ENCODE results near the gene MIR17HG.
"Not testable (repeated sequence)": the region's sequence is repeated elsewhere in the genome, so short reads cannot be mapped to it uniquely, and the experiment has no call there.

The MIR17HG gene

DNA sequence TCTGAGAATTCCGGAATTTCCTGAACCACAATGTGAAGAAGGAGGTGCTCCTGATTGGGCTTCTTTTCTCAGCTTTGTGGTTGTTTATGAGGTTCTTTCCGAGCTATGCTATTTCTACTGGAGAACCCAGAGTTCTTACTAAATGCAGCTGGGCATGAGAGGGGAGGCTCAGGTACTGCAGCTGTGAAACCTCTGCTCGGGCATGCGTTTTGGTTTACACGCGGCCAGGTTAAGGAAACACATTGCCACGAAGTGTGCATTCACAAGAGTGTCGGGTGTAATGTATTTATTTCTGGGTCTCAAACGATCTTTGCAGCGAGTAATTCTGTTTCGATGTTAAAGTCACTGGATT is 661 bp upstream of the MIR17HG start:
- DNase-seq (ENCODE audit: low read depth in 3 of 3, low spot score in 1 of 3): peak in 1 of 3 donors; percentile 1

DNA sequence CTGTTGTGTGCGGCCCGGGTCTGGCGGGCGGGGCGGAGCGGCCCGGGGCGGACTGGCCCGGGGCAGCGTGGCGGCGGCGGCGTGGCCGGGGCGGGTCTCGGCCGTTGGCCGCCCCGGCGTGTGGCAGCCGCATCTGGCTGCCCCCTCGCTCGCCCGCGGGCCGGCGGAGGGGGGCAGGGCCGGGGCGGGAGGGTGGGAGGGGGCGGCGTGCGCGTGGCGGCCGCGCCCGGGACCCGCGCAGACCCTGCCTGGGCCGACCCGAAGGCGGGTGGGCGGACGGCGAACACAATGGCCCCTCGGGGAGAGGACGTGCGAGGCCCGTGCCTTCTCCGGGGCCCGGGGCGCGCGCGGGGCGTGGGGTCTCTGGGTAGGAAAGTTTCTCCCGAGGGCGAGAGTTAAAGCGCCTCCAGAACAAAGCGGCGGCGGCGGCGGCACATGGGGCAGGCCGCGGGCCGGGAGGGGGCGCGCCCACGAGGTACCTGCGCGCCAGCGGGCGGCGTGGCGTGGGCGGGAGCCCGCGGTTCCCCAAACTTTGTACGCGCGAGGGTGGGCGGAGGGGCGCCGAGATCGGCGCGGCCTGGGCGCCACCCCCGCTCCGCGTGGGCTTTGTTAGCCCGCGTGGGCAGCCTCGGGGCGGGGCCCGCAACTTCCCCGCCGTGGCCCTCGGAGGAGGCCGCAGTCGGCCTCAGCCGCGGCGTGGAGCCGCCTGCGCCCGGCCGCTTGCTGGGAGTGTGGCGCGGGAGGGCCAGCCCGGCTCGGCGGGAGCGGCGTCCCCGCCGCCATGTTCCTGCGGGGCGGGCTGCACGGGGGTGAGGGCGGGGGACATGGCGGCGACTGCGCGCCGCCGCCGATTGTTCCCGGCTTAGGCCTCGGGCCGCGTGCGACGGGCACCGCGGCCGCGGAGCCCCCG is 764 bp downstream of the MIR17HG start:
- DNase-seq (ENCODE audit: low read depth in 3 of 3, low spot score in 1 of 3): peak; percentile 23 to 73 (median 58)

DNA sequence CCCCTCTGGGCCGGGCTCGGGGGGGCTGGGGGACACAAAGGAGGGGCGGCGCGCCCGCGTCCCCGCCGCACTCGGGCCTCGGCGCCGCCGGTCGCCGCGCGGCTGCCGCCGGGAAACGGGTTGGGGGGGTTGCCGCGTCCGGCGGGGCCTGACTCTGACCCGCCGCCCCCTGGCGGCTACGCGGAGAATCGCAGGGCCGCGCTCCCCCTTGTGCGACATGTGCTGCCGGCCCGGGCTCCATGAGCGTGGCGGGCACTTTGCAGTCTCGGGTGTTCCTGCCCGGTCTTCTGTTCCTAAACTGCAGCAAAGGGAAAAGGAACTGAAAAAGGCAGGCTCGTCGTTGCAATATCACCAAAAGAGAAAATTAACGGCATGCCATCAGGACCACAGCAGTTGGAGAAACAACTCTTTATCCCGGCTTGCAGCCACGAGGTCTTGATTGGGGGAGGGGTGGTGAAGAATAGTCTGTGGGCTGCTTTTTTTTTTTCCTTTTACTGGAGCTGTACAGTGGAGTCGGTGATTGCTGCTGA is 1.5 kb downstream of the MIR17HG start:
- DNase-seq (ENCODE audit: low read depth in 3 of 3, low spot score in 1 of 3): peak; percentile 76 to 96 (median 82)

DNA sequence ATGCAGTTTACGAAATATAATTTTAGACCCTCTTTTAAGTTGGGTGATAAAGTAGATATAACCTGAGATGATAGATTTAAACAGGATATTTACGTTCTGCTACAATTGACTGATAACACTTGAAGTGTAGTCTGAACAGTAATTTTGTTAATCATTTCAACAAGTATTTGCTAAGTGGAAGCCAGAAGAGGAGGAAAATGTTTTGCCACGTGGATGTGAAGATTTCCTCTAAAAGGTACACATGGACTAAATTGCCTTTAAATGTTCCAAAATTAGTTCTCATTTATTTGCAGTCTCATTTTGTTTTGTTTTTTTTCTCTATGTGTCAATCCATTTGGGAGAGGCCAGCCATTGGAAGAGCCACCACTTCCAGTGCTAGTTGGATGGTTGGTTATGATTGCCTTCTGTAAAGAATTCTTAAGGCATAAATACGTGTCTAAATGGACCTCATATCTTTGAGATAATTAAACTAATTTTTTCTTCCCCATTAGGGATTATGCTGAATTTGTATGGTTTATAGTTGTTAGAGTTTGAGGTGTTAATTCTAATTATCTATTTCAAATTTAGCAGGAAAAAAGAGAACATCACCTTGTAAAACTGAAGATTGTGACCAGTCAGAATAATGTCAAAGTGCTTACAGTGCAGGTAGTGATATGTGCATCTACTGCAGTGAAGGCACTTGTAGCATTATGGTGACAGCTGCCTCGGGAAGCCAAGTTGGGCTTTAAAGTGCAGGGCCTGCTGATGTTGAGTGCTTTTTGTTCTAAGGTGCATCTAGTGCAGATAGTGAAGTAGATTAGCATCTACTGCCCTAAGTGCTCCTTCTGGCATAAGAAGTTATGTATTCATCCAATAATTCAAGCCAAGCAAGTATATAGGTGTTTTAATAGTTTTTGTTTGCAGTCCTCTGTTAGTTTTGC is 2.8 kb downstream of the MIR17HG start:
- no peak for DNase-seq (ENCODE audit: low read depth in 3 of 3, low spot score in 1 of 3)

DNA sequence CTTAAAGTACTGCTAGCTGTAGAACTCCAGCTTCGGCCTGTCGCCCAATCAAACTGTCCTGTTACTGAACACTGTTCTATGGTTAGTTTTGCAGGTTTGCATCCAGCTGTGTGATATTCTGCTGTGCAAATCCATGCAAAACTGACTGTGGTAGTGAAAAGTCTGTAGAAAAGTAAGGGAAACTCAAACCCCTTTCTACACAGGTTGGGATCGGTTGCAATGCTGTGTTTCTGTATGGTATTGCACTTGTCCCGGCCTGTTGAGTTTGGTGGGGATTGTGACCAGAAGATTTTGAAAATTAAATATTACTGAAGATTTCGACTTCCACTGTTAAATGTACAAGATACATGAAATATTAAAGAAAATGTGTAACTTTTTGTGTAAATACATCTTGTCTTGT is 3.6 kb downstream of the MIR17HG start:
- DNase-seq (ENCODE audit: low read depth in 3 of 3, low spot score in 1 of 3): no peak

DNA sequence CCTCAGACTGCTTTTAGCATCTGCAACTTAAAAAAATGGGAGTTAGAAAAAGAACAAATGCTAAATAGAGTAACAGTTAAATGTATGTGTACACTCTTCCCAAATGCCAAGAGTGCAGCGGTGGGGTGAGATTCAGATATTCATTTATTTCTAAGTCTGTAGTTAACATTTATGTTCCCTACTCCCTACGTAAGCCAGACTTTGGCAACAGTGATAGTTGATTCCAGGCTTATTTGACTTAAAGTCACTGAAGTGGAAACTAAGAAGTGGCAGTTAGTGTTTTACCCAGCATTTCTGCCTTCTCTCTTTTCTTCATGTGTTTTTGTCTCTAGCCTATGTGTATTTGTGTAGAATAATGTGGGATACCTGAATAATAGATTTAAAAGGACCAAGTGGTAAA is 4.5 kb downstream of the MIR17HG start:
- no peak for DNase-seq (ENCODE audit: low read depth in 3 of 3, low spot score in 1 of 3)

DNA sequence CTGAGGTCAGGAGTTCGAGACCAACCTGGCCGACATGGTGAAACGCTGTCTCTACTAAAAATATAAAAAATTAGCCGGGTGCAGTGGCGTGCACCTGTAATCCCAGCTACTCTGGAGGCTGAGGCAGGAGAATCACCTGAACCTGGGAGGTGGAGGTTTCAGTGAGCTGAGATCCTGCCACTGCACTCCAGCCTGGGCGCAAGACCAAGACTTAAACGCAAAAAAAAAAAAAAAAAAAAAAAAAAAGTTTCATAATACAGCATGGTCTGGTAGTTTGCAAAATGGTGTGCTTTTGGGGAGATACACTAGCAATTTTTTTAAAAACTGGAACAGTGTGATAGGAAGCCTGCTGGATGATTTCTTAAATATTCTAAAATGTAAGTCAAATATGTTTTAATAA is 5.4 kb downstream of the MIR17HG start:
- DNase-seq (ENCODE audit: low read depth in 3 of 3, low spot score in 1 of 3): not testable (repeated sequence)

DNA sequence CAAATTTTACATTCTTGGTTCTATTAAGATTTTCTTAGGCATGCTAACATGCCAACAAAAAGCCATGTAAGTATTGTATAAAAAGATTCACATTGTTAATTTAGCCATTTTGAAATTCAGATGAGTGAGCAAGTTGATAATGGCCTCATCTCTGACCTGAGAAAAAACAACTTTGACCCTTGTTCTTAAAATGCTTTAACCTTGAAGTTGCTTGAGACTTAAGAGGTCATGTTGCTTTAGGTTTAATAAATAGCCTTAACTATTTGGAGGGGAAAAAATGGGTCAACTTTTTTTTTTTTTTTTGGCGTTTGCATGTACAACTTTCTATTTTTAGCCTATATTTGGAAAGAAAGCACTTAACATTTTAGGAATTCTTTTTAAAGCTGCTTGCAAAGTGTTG is 6.0 kb downstream of the MIR17HG start:
- no peak for DNase-seq (ENCODE audit: low read depth in 3 of 3, low spot score in 1 of 3)

DNA sequence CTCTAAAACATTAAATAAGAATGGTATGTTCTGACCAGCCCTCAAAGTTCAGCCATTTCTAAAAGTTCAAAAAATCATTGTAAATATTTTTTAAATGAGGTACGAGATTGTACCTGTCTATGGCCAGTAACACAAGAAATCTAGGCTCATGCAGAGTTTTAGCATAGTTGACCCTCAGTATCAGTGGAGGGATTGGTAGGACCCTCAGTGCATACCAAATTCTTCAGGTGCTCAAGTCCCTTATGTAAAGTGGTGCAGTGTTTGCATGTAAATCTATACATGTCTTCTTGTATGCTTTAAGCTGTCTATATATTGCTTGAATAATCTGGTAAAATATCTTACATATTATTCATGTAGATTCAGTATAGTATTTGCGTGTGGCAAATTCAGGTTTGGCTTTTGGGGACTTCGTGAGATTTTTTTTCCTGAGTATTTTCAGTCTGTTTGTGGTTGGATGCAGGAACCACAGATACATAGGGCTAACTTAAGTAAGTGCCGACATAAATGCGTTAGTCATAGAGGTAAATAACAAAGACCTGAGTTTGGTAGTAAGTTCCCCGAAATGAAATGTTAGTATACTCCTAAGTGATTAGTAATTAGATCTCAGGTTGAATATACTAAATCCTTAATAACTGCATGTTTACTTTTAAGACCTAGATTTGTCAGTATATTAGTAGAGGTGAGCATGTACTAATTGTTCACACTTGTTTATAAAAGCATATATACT is 7.8 kb downstream of the MIR17HG start:
- no peak for DNase-seq (ENCODE audit: low read depth in 3 of 3, low spot score in 1 of 3)

DNA sequence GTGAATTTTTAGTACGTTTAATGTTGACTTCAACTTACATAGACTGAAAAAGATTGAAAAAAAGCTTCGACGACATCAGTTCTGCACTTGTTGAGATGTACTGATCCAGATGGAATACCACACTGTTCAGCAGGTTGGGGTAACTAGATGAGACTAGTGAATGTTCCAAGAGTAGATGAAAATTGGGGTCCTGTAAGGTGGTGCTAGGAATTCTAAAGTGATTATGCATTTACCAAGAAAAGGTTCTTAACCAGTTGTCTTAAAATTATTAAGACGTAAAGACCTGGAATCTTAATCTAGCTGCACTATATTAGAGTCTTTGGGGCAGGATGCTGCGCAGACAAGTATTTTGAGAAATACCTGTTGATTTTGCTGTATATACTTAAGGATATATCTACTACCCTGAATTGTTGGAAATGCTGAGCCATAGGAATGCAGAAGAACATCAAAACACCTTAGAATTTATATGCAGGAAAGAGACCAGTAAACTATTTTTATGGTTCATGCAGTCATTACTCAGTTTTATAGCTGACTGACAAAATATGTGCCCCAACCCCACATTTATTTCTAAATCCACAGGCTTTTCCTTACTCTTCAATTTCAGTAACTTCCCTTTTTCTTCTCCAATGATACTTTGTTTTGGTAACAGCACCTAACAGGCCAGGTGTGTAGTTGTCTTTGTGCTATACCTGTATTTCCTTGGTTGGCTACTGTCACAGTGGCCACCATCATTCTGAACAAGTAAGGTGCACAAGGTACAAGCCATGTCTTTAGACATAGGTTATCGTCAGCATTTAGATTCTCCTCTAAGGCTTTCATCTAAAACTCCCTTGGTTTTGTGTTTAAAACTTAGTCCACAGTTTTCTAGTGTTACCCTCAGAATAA is 8.6 kb downstream of the MIR17HG start:
- DNase-seq (ENCODE audit: low read depth in 3 of 3, low spot score in 1 of 3): no peak

DNA sequence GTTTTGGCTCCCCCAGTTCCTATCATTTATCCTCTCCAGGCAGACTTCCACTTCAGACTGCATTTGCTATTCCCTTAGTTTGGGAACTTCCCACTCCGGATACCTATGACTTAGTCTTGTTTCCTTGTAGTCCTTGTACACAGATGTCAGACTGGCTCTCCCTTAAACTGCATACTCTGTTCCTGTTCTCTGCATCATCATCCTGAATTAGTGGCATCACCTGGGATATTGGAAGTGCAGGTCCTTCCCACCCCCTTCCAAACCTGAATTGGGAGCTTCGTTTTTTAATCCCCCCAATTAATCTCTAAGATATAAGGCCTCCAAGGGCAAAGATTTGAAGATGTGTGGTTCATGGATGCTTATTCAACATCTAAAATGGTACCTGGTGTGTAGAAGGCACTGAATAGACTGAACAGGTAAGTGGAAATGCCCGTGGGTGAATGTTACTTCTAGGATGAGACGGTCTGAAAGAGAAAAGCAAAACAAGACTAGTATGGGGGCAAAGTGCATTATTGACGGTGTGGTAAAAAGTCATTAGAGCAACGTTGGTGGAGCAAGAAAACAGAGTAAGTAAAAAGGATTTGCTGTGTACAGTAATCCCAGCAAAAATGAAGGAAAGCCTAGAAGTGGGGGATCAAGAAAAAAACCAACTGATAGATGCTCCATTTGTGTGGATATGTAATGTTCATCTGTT is 9.6 kb downstream of the MIR17HG start:
- no peak for DNase-seq (ENCODE audit: low read depth in 3 of 3, low spot score in 1 of 3)

DNA sequence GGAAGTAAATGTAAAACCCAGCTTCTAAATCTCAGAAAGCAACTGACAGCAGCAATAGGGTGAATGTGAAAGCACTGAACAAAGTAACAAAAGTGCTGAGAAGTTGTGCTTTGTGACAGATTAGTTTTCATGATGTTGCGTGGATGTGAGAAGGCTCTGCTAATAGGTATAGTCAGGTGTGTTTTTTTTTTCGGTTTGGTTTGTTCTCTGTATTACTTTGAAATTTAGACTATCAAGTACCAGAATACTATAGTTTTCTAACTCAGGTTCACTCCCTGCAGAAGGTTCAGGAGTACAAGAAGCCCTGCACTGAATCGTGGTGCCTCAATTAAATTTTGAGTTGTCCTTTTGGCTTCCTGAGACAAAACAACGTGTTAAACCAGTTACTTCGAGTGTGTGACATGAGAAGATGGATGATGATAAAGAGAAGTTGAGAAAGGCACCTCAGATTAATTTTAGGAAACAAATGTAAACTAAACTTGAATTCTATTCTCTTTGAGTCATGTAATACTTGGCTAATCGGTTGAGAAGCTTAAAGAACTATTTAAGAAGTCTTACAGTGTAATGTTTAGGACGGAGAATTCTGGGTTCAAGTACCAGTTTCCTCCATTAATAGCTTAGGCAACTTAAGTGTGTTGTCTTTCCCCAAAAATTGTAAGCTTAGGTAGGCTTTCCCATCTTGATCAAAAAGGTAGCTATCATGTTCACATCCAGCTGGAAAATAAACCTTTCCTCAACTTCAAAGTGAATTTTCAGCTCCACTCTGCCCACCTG is 10.3 kb downstream of the MIR17HG start:
- no peak for DNase-seq (ENCODE audit: low read depth in 3 of 3, low spot score in 1 of 3)

DNA sequence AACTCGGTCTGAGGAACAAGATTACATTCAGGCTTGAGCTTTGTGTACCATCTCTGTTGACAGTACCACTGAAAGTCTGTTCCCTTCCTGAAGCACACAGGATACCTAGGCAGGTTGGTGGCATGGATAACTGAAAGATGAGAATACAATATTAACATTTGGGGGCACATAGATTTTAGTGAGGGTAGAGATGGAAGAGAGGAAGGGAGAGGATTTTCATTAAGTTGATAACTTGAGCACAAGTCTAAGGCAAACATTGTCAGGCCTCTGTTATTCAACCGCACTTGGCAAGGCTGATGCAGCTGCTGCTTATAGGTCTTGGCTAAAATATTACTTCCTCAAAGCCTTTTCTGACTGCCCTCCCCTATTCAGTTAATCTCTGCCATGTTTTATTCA is 10.9 kb downstream of the MIR17HG start:
- no peak for DNase-seq (ENCODE audit: low read depth in 3 of 3, low spot score in 1 of 3)

DNA sequence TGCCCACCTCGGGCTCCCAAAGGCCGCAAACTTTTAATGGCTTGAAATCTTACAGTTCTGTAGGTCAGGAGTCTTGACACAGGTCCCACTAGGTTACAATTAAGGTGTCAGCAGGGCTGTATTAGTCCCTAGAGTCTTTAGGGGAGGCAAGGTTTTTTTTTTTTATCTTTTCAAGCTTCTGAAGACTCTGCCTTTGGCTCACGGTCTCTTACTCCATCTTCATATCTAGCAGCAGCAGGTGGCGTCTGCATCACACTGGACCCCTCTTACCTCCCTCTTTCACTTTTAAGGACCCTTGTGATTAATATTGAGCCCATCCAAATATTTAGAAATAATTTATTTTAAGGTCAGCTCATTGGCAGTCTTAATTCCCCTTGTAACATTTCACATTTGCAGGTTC is 11.6 kb downstream of the MIR17HG start:
- DNase-seq (ENCODE audit: low read depth in 3 of 3, low spot score in 1 of 3): no peak

DNA sequence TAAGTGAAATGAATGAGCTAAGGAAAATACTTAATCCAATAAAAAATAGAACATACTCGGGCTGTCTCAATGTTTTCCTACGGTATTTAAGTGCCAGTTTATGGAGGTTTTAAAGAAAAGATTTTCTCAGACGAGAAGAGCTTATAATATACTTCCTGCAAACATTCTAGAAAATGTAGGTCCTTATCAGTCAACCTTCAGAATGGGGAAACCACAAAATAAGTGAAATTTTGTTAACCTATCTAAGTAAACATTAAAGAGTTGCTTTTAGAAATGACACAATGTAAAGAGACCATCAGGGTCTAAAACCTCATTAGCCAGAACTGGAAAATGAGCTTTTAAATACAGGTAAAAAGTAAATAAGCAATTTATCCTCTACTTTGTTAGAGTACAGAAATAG is 12.1 kb downstream of the MIR17HG start:
- DNase-seq (ENCODE audit: low read depth in 3 of 3, low spot score in 1 of 3): no peak

DNA sequence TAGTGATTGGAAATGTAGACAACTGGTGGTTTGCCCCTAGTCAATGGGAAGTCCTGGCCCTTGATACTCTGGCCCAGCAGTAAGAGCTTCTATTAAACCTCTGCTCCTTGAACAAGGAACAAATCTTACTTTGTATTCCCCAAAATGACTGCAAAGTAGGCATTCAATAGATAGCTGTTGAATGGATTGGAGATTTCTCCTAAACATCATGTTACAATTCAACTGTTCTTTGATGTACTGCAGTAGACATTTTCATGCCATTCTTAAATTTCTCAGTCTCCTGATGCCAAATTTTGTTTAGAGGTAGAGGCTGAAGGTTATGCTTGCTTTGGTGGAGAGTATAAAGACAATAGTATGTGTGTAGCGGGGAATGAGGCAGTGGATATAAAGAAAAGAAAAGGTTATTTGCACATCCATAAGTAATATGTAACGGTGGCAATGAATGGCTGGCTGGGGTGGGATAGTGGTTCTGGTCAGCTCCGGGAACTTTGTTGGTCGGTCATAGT is 12.8 kb downstream of the MIR17HG start:
- no peak for DNase-seq (ENCODE audit: low read depth in 3 of 3, low spot score in 1 of 3)

DNA sequence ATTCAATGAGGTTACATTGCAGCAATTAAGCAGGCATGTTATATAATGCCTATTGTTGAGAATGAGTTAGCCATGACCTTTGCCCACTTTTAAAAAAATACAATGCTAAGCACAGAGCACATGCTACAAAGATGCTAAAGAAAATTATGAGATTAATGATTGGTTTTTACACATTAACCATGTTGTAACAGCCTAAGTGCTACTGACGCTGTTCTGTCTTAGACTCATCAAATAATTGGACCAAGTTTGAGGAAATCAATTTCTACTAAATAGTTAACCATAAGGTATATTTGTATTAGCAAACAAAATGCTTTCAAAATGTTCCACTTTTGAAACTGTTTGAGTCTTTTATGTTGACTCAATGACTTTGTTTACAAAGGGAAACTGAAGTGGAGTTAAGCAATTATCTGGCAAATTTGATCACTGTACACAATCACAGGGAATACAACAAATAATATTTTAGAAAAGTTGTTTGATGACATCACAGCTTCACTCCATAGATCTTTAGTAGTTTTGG is 14.3 kb downstream of the MIR17HG start:
- DNase-seq (ENCODE audit: low read depth in 3 of 3, low spot score in 1 of 3): no peak

DNA sequence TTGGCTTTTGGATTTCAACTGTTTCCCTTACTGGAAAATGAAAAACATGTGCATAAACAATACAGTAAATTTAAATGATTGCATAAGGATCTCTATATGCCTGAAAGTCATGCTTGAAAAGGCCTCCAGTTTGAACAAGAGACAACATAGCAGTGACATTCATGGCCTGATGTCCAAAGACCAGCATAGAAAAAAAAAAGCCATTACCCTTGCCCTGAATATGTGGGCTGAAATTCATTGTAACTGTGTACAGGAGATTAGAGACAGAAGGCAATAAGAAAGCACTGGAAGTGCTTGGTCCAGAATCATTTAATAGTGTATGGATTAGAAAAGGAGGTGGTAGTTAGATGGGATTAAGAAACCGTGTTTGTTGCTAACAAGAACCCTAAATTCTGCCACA is 15.4 kb downstream of the MIR17HG start:
- DNase-seq (ENCODE audit: low read depth in 3 of 3, low spot score in 1 of 3): no peak

Measured in stimulated activated CD4-positive, alpha-beta T cell treated with anti-CD3 and anti-CD28 coated beads, TNF-alpha, amount 100 ng/mL, for 1 hour (primary cell).